EL (cell line): ENCODE measurements around the gene URB1.
"Not testable (repeated sequence)": the region's sequence is repeated elsewhere in the genome, so short reads cannot be mapped to it uniquely, and the experiment has no call there.

Experiments used
- DNase-seq: peaks from one replicate; pipeline ENCODE4 v3.0.0-alpha.2; 2016

The URB1 gene

GRCh38 chr21:32372755-32373154 is 20.1 kb downstream of the URB1 start:
- no peak for DNase-seq

- peak; percentile 65 for DNase-seq
Observed at GRCh38 chr21:32371913-32372314, 20.9 kb downstream of the URB1 start.

- no peak for DNase-seq
Observed at GRCh38 chr21:32370998-32371766, 21.6 kb downstream of the URB1 start.

GRCh38 chr21:32368961-32369360 is 23.9 kb downstream of the URB1 start:
- not testable (repeated sequence) for DNase-seq

- DNase-seq = no peak
Observed at GRCh38 chr21:32368386-32368785, 24.4 kb downstream of the URB1 start.

- DNase-seq = no peak
Observed at GRCh38 chr21:32367158-32367557, 25.7 kb downstream of the URB1 start.

- DNase-seq = no peak
Observed at GRCh38 chr21:32366191-32366590, 26.6 kb downstream of the URB1 start.

GRCh38 chr21:32364796-32365195 is 28.0 kb downstream of the URB1 start:
- DNase-seq = no peak

GRCh38 chr21:32364387-32364786 is 28.4 kb downstream of the URB1 start:
- no peak for DNase-seq

- no peak for DNase-seq
Observed at GRCh38 chr21:32360401-32360975, 32.3 kb downstream of the URB1 start.

GRCh38 chr21:32359719-32360260 is 33.0 kb downstream of the URB1 start:
- no peak for DNase-seq

GRCh38 chr21:32356874-32357395 is 35.9 kb downstream of the URB1 start:
- no peak for DNase-seq

- no peak for DNase-seq
Observed at GRCh38 chr21:32353002-32353711, 39.7 kb downstream of the URB1 start.

GRCh38 chr21:32352526-32352925 is 40.3 kb downstream of the URB1 start:
- DNase-seq = no peak

GRCh38 chr21:32351428-32351827 is 41.4 kb downstream of the URB1 start:
- DNase-seq = no peak

GRCh38 chr21:32350981-32351380 is 41.8 kb downstream of the URB1 start:
- DNase-seq = no peak

- no peak for DNase-seq
Observed at GRCh38 chr21:32350211-32350980, 42.4 kb downstream of the URB1 start.

GRCh38 chr21:32349333-32349944 is 43.4 kb downstream of the URB1 start:
- no peak for DNase-seq

- DNase-seq = no peak
Observed at GRCh38 chr21:32348604-32349332, 44.0 kb downstream of the URB1 start.

GRCh38 chr21:32347977-32348376 is 44.8 kb downstream of the URB1 start:
- no peak for DNase-seq

GRCh38 chr21:32347351-32347750 is 45.5 kb downstream of the URB1 start:
- DNase-seq = no peak

GRCh38 chr21:32346951-32347350 is 45.9 kb downstream of the URB1 start:
- DNase-seq = no peak
